ENCODE results near the gene GRAPL.
"Not testable (repeated sequence)": the region's sequence is repeated elsewhere in the genome, so short reads cannot be mapped to it uniquely, and the experiment has no call there.

DNA sequence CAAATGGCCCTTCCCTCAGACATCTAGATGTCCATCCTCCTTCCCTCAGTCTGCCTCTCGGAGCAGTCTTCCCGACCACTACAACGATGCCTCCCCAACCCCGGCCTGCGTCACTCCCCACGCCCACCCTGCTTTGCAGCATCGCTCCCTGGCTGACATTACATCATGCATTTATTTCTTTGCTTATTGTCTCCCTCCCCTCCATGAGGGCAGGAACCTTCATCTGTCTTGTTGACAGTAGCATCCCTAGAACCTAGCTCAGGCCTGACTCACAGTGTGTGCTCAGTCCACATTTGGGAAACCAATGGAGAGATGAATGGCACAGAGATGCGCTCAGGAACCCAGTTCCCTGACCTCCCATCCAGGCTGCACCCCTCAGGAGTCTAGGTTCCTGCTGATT, 30.2 kb downstream of the GRAPL start:
- TF ChIP-seq EZH2 (IDR thresholded peaks at IDR 0.05; ENCODE audit: borderline replicate concordance, low read length): not testable (repeated sequence)
- TF ChIP-seq, protein P1, sequence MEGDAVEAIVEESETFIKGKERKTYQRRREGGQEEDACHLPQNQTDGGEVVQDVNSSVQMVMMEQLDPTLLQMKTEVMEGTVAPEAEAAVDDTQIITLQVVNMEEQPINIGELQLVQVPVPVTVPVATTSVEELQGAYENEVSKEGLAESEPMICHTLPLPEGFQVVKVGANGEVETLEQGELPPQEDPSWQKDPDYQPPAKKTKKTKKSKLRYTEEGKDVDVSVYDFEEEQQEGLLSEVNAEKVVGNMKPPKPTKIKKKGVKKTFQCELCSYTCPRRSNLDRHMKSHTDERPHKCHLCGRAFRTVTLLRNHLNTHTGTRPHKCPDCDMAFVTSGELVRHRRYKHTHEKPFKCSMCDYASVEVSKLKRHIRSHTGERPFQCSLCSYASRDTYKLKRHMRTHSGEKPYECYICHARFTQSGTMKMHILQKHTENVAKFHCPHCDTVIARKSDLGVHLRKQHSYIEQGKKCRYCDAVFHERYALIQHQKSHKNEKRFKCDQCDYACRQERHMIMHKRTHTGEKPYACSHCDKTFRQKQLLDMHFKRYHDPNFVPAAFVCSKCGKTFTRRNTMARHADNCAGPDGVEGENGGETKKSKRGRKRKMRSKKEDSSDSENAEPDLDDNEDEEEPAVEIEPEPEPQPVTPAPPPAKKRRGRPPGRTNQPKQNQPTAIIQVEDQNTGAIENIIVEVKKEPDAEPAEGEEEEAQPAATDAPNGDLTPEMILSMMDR (IDR thresholded peaks at IDR 0.05; ENCODE audit: low read length): not testable (repeated sequence)

Data from OCI-LY1 (cell line).